RKO (cell line): ENCODE data around the gene TIRAP.
"Not testable (repeated sequence)": the region's sequence is repeated elsewhere in the genome, so short reads cannot be mapped to it uniquely, and the experiment has no call there.

Experiments
- DNase-seq: peaks from one replicate; pipeline ENCODE4 v3.0.0-alpha.2; 2016; ENCODE audit warnings: low spot score

TIRAP gene, protein sequence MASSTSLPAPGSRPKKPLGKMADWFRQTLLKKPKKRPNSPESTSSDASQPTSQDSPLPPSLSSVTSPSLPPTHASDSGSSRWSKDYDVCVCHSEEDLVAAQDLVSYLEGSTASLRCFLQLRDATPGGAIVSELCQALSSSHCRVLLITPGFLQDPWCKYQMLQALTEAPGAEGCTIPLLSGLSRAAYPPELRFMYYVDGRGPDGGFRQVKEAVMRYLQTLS

DNA sequence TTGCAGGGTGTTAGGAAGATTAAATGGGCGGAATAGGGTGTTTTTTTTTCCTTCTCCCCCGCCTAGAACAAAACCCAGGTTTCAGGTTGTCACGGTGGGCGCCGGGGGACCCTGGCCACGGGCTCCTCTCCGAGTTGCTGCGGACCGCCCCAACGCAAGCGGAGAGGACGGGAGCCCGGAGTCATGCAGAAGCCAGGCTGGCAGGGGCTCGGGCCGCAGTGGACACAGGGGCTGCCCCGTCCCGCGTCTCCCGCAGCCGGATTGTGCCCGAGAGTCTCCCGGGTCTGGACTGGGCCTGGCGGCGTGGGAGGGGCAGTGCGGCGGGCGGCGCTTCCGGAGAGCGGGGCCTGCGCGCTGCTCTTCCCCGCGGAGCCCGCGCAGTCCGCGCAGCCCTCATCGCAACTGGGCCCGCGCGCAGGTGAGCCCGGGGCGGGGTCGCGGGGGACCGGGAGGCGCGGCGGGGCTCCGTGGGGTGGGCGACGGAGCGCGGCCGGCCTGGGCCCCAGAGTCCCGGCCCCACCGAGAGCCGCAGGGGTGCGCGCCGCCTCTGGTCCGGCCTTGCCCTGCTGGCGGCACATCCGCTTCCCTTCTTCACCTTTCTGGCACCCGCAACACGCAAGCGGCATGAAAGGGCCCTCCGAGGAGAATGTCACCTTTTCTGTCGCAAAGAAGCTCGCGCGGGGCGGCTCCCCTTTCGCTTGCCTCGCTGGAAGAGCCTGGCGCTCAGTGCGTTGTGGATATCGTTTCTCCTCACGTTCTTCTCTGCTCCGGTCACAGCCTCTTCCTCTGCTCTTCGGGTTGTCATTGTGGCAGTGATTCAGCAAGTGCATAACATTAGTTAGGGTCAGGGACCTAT lies at the start of gene TIRAP:
TSS of gene TIRAP (plus strand) at position 358 of the 856 bp plus-strand sequence. CDS start 7,802 bp downstream, outside the sequence.
- peak; percentile 86 for DNase-seq

DNA sequence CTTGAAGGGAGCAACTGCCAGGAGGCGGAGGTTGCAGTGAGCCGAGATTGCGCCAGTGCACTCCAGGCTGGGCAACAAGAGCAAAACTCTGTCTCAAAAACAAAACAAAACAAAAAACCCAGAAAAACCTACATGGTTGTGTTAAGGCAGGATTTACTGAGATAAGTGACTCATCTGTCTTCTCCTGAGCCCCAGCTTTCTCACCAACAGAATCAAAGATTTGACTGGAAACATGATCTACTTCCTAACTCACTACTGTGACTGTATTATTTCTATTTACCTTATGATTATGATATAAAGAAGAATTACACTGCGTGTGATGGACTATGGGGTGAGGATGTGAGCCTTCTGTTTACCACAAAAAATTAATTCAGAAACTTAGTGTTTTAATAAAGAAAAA lies 49.5 kb upstream of the TIRAP start:
- no peak for DNase-seq

DNA sequence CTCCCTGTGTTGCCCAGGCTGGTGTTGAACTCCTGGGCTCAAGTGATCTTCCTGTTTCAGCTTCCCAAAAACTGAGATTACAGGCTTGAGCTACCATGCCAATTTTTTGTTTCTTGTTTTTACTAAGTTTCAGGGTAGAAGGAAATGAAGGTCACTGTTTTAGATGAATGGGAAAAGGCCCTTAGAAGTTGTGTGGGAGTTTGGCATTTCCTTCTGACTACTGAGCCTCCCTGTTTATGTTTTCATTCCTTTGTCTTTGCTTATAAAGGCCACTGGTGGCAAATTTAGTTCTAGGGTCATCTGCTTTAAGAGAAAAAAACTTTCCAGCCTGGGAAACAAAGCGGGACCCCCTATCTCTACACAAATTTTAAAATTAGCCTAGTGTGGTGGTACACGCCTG lies 36.3 kb upstream of the TIRAP start:
- no peak for DNase-seq

DNA sequence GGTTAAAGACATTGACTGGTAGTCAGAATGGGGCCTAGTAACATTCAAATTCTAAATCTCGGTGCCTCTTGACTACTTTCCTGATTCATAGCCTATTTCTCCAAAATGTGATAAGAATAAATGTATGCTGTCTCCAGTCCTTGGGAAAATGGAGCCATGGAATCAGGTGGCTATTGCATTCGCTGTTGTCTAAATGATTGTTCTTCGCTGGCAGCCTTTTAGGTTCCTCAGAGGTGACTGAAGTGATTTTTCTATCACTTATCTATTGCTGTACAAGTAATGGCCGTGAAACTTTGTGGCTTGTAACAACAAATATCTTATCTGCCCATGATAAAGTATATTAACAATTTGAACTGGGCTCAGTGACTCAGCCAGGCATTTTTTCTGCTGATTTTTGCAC lies 29.6 kb upstream of the TIRAP start:
- DNase-seq = no peak

DNA sequence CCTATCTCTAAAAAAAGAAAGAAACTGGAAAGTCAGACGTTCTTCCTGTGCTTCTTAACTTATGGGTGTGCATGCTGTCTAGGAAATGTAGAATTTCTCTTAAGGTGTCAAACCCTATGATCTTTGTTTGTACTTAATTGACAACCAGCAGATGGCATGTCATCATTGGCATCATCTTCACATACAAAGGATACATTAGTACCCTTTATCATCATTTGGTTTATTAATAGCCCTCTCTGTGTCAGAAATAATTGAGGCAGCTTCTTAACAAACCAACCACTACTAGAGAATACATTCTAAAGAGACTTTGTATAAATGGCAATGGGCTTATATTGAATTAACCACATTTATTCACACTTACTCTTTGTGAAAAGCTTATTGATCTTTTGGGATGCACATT lies 28.1 kb upstream of the TIRAP start:
- no peak for DNase-seq

DNA sequence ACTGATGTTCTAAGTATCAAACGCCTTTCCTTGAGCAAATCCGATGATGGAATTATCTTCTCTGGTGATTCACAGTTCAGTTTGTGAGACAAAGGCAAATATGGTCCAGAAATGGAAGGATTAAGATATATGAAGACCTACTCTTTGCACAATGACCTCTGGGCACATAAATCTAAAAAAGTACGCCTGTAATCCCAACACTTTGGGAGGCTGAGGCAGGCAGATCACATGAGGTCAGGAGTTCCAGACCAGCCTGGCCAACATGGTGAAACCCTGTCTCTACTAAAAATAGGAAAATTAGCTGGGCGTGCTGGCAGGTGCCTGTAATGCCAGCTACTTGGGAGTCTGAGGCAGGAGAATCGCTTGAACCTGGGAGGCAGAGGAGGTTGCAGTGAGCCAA lies 27.4 kb upstream of the TIRAP start:
- DNase-seq = not testable (repeated sequence)

DNA sequence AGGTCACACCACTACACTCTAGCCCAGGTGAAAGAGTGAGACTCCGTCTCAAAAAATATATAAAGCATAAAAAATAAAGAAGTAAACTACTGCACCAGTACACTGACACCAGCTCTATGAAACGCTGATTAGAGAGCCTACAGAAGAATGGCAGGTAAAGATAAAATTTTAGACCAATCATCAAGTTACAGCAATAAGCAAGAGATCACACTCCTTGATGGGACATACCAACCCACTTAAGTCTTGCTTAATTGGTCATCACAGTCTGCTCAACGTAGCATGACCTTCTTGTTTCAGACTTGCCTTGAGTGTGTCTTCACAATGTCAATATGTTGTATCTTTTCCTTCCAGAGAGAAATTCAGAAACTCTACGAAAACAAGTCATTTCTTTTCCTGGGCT lies 26.7 kb upstream of the TIRAP start:
- DNase-seq = no peak

DNA sequence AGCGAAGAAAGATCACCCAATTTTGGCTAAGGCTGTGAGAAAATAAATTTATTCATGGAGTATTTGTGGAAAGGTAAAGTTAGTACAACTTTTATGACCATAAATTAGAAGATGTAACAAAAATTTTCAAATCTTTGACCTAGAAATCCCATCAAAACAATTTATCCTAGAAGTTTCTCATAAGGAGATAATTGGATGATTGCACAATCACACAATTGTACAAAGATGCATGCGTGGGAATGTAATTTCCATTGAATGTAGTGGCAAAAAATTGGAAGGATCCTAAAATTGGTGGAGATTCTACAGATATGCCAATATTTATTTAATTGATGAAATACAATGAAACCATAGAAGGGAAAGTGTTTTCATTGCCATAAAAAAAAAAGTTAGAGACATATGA lies 25.7 kb upstream of the TIRAP start:
- DNase-seq = no peak

DNA sequence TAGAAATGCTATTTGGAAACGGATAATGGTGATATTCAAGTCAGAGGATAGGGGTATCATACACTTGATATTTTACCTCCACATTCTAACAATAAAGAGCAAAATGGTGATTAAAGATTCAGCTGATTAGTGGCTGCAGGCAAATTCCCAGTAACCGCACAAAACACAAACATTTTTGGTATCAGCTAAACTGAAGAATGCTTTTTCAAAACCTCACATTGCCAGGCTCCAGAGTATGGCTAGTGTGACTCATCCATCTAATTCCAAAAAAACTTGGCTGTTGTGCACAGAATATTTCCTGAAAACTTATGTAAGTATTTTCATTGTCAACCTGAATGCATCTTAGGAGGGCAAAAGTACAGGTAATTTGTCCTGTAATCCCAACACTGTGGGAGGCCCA lies 25.1 kb upstream of the TIRAP start:
- DNase-seq = no peak

DNA sequence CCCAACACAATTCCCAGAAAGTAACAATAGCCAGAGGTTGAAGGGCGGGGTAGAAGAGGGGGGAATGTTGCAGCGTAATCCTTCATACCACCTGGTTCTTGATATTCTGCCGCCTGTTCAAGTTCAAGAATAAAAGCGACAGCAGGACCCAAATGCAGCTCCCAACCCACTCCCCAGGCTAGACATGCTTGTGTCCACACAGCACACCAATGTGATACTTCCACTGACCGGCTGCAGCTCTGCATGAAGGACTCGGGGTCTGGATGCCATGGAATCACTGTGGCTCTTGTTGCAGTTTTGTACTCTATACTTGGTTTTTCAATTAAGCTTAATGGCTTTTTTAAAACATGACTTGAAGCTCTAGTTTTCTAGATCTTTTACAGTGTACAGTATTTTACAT lies 20.7 kb upstream of the TIRAP start:
- no peak for DNase-seq

DNA sequence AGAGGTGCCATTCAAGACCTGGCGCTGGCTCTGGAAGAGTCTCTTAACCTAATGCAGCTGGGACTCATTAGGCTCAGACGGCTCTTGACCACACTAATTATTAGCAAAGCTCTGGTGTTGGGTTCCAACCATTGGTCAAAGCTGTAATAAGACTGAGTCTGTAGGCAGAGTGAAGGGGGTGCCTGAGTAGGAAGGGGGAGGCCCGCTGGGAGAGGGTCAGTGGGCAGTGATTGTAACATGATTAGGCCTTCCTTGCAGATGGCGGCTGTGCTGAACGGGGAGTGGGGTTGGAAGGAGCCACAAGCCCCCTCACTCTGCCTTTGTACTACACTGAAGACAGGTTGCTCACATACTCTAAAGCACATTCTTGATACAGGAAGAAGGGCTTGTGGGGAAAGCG lies 19.4 kb upstream of the TIRAP start:
- DNase-seq = no peak

DNA sequence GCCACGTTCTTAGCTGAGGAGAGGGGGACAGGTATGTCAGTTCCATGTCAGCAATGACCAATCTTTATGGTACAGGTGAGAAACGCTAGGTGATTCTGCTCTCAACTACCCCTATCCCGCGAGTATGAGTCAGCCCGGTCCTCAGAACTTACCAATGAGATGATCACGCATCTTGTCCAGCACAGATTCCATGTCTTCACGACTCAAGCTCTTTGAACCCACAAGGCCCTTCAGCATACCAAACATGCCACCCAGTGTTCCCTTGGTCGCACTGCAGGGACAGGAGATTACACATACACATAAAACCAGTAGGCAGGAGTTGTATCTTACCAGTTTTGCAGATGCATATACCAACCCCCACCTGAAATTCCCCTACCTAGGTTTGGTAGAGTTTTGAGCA lies 17.1 kb upstream of the TIRAP start:
- DNase-seq = peak; percentile 42

DNA sequence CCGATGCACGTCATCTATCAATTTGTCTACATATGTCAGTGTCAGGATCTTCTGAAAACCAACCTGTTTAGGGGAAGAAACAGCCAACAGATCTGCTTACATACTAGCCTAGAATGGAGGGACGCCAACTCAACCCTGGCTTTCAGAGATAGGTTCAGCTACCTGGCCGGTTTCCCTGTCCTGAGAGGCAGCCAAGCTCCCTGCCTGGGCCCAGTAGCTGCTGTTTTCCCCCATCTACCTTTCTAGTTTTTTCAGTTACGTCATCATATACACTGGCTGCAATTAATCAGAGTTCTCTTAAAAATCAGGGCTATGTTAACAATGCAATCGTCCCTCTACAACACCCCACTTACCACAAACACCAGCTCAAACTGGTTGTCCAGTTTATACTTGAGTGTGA lies 15.2 kb upstream of the TIRAP start:
- no peak for DNase-seq

DNA sequence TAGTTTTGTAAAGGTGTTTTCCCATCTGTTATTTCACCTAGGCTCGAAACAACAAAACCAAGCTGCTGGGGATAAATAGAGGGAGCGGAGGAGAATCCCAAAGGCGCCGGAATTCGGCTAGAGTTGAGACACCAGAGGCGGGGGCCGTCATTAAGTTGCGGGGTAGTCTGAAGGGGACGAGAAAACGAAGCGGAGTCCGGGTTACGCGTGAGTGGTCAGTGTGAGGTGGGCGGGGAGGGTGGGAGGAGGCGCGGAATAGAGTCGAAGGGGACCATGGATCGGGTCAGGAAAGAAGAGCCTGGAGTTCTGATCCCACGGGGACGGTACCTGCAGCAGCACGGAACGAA lies 14.6 kb upstream of the TIRAP start:
- no peak for DNase-seq

DNA sequence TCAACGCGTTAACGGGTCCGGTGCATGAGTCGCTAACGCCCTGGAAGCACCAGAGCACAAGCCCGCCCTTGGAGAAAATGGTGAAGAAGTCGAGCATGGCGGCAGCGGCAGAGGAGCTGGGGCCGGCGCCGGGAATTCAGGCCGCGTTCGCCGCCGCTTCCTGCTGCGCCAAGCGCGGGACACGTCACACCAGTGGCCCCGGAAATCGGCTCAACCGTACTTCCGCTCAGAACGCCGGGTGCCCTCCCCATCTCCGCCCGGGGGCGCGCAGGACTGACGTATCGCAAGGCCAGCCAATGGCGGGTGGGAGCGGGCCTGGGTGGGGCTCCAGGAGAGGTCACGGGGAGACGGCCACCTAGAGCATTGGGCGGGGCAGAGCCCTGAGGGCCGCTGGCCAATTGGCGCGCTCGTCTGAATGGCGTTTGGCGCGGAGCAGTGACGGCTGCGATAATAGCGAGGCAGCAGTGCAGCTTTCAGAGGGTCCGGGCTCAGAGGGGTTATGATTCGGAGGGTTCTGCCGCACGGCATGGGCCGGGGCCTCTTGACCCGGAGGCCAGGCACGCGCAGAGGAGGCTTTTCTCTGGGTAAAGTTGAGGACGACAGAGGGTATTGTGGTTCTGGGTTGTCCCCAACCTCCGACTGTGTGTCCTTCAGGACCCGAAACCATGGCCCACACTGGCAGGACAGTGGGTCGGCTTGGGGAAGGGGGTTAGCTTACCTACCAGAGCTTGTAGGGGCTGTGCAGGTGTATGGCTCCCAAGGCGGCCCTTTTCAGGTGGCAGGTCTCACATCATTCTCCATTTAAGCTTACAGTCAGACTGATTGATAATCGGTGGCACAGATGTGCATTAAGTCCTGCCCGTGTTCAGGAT lies 13.9 kb upstream of the TIRAP start, which contains the start of the genes FOXRED1 and SRPRA:
TSS of gene FOXRED1 (plus strand) at position 447 of the 872 bp plus-strand sequence. CDS start at position 500, 53 bp downstream.
TSS of gene SRPRA (minus strand) at position 188 of the 872 bp plus-strand sequence. CDS start at position 97, 91 bp downstream.
- peak; percentile 99 for DNase-seq

DNA sequence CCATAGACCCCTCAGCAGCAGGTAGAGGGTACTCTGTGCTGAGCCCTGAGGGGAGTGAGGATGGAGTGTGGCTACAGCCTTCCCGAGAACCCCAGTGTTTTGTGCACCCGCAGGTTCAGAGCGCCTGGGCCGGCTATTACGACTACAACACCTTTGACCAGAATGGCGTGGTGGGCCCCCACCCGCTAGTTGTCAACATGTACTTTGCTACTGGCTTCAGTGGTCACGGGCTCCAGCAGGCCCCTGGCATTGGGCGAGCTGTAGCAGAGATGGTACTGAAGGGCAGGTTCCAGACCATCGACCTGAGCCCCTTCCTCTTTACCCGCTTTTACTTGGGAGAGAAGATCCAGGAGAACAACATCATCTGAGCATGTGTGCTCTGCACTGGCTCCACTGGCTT lies 5.6 kb upstream of the TIRAP start:
- no peak for DNase-seq

DNA sequence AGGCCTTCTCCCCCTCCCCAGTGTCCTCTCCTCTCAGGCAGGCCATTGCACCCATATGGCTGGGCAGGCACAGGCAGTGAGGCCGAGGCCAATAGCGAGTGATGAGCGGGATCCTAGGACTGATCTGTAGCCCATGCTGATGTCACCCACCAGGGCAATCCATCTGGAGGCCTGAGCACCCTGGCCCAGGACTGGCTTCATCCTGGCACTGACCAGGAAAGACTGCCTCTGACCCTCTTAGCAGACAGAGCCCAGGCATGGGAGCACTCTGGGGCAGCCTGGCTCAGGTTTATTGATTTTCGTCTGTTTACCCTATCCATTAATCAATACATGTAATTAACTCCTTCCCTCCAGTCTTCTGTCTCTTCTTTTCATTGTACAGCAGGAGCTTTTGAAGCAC lies 5.1 kb upstream of the TIRAP start:
- no peak for DNase-seq

DNA sequence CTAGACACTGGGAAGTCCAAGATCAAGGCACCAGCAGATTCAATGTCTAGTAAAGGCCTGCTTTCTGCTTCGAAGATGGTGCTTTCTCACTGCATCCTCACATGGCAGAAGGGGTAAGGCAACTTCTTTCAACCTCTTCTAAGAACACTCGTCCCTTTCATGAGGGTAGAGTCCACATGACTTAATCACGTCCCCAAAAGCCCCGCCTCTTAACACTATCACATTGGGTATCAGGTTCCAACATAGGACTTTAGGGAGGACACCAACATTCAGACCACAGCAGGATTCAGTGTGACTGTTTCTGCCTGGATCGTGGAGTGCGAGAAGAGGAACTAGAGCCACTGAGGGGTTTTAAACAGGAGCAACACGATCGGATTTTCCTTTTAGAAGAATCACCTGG lies 3.7 kb upstream of the TIRAP start:
- DNase-seq = no peak

DNA sequence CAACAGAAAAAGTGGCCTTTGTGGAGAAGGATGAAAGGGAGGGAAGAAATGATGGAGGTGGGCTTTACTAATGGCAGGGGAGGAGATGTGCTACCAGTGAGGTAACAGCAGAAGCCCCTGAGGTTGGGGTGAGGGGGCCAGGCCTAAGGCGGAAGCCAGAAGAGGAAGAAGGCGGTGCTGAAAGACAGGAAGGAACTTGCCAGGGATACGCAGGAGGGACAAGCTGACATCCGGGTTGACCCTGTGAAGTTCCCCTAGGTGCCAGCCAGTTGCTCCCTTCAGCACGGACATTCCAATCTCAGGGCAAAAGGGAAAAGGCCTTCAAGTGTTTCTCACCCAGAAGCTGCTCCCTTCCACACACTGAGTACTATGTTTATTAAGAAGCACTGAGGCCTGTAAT lies 2.3 kb upstream of the TIRAP start:
- no peak for DNase-seq

DNA sequence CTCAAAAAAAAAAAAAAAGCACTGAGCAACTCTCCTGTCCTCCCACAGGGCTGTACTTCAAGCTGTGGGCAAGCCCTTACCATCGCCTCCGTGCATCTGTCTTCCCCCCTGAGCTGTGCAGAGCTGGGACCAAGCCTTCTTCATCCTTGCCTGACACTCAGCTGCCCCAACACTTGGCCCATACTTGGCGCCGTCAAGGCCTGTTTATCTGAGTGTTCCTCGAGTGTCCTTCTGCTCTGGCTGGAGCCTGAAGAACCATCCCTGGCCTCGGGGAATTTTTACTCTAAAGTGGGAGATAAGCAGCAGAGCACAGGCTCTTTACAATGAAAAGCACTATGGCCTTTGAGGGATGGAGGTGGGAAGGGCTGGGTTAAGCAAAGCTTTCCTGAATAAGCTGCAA lies 1.6 kb upstream of the TIRAP start:
- no peak for DNase-seq

DNA sequence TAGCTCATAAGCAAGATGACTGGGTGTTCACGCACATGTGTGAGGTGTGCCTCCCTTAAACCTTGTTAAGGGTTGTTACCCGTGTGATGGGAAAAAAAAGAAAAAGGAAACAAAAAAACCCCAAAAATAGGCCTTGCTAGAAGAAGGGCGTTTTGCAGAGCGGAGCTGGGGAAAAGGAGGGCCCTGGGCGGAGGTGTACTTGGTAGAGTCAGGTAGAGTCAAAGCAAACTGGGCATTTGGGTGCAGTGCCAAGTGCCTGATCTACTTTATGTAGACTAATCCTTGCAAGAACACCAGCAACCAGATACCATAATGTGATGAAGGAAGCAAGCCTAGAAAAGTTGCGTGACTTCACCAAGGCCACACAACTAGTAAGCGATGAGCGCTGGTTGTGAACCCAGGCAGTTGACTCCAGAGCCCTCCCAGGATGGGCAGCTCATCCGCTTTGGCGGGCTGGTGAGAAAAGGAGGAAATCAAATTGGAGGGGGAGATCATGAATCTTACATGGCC lies 1.2 kb upstream of the TIRAP start:
- no peak for DNase-seq

DNA sequence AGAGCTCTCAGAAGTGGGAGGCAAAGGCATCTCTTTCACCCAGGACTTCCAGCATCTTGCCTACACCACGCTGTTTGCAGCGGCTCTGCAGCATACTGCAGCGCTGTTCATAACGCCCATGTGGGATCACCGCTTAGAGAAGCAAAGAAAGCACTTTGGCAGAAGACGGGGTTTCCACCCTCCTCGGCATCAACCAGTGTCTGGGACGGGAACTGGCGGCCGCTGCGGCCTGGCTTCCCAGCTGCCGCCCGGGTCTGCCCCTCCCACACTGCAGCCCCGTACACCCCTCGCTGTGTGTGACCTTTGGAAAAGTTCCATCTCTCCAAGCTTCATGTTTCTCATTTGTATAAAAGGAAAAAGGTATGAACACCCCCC lies 545 bp upstream of the TIRAP start:
- peak; percentile 51 for DNase-seq
